Body of pancreas (tissue), 4 donors: Measurements from ENCODE around the gene WNT10A. TPM values are rescaled to one million over a fixed set of nuclear protein-coding genes. Genes with fewer than 3 reads are reported as not detected.

Experiments
- ATAC-seq: fragments of 150-250 bp; one replicate; pipeline ENCODE4 v1.9.1; 2016
- DNase-seq, 4 donors: peaks; one replicate each; pipeline ENCODE4 v3.0.0-alpha.2; 2019
- H3K27ac ChIP-seq, 4 donors: fragments of 200-600 bp; sonication (generic); 1 replicate in 3 of 4; 2 replicates in 1 of 4; pipeline versions ENCODE4 v1.5.1 to v1.6.1; 2016 to 2019; ENCODE audit warnings: mild to moderate bottlenecking in 1 of 4, mixed read lengths in 1 of 4, moderate library complexity in 1 of 4
- H3K27me3 ChIP-seq, 2 donors: fragments of 200-600 bp; sonication (generic); one replicate each; pipeline ENCODE4 v1.6.0; 2016; ENCODE audit warnings: mild to moderate bottlenecking in 1 of 2
- H3K36me3 ChIP-seq, 2 donors: fragments of 200-600 bp; sonication (generic); replicated peaks in 1 of 2; 2 replicates each; pipeline ENCODE4 v1.5.1; 2016; ENCODE audit warnings: low read depth in 2 of 2; ENCODE audit not compliant: insufficient read depth in 1 of 2
- H3K4me1 ChIP-seq: fragments of 200-600 bp; sonication (generic); one replicate; pipeline ENCODE4 v1.6.0; 2016
- H3K4me3 ChIP-seq, 2 donors: fragments of 200-600 bp; sonication (generic); 1 replicate in 1 of 2; 2 replicates in 1 of 2; pipeline ENCODE4 v1.5.1; 2016 to 2019
- H3K9me3 ChIP-seq, 3 donors: fragments of 200-600 bp; sonication (generic); 1 replicate in 2 of 3; 2 replicates in 1 of 3; pipeline ENCODE4 v1.5.1; 2016
- CTCF ChIP-seq, 7 experiments: fragments of 450-650 bp in 4 of 7; fragments of 200-600 bp in 3 of 7; sonication (generic) in 3 of 7; IDR thresholded peaks; one replicate each; pipeline ENCODE4 v1.5.1; 2016 to 2019; ENCODE audit warnings: antibody characterized with exemption in 7 of 7
- POLR2A ChIP-seq, 3 donors: fragments of 450-650 bp; IDR thresholded peaks; one replicate each; pipeline ENCODE4 v1.6.1; 2016; ENCODE audit warnings: antibody characterized with exemption in 3 of 3, mild to moderate bottlenecking in 2 of 3
- WGBS, 2 donors: methylation state at CpG; one replicate each; pipeline ENCODE4 v1.1.5; 2017; 5-methylcytosine and 5-hydroxymethylcytosine counted together
- intact Hi-C: fragments of 100-400 bp; cut with DNase I; formaldehyde crosslinking; loops from one replicate; pipeline ENCODE4 v1.15.1; 2023
- total RNA-seq, 2 donors: library from RNA; depleted of rRNA; stranded (reverse); fragments of >200 nt; gene quantifications; one replicate each; pipeline ENCODE4 v1.1.0, GENCODE V29; 2016

Gene WNT10A
- total RNA-seq, 2 donors from 2014 or later = 0.52 TPM; not detected in 1

DNA sequence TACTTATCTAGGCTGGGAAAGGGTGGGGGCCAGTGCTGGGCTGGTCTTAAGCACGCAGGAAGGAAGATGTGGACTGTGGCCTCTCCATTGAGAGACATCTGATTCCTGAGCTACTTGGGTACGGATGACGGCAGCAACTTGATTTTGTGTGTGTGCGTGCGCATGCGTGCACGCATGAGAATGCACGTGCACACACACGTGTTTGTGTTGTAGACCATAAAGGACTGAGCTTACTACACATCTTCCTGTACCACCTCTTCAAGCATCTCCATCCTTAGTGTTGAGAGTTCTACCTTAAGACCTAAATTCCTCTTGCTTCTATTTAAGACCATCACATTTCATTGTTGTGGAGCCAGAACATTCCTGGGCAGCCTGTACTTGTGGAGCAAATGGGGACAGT, 11.6 kb upstream of the WNT10A start:
- Histone ChIP-seq H3K36me3 (no peaks in the 10 kb centered on the region), H3K4me1 (peaks cover 21% of the 10 kb centered on the region), H3K27ac (no peak overlapping the region), H3K9me3 (no peaks in the 10 kb centered on the region), H3K4me3 (no peak overlapping the region), H3K27me3 (peaks cover 0 to 32% of the 10 kb centered on the region in 2 donors)
- 80 to 89% methylated on average over 9 of the region's 9 CpGs for WGBS, 2 donors
- ATAC-seq (no peak), DNase-seq (no peak)
- intact Hi-C loops = no loop called here
- TF ChIP-seq CTCF (IDR thresholded peaks at IDR 0.05) (no peak), POLR2A (IDR thresholded peaks at IDR 0.05) (no peak)

- DNase-seq (no peak), ATAC-seq (no peak)
- Histone ChIP-seq H3K36me3 (no peaks in the 10 kb centered on the region), H3K27ac (no peak overlapping the region), H3K9me3 (no peaks in the 10 kb centered on the region), H3K4me3 (no peak overlapping the region), H3K4me1 (peaks cover 21% of the 10 kb centered on the region), H3K27me3 (peaks cover 0 to 38% of the 10 kb centered on the region in 2 donors)
- TF ChIP-seq CTCF (IDR thresholded peaks at IDR 0.05) = no peak
- TF ChIP-seq POLR2A (IDR thresholded peaks at IDR 0.05) = no peak
- intact Hi-C loops = no loop called here
- 10 to 17% methylated on average over 6 to 18 of the region's 18 CpGs for WGBS, 2 donors
These were observed 9.7 kb upstream of the WNT10A start for GRCh38 chr2:218870984-218871344.

GRCh38 chr2:218871345-218872302, 9.0 kb upstream of the WNT10A start:
- DNase-seq (no peak), ATAC-seq (no peak)
- no peak overlapping the region for H3K4me3 ChIP-seq
- TF ChIP-seq POLR2A (IDR thresholded peaks at IDR 0.05) = no peak
- TF ChIP-seq CTCF (IDR thresholded peaks at IDR 0.05) = no peak
- H3K4me1 ChIP-seq = peaks cover 21% of the 10 kb centered on the region
- 1 to 10% methylated on average over 16 to 60 of the region's 60 CpGs for whole genome bisulfite sequencing, 2 donors
- H3K36me3 ChIP-seq = no peaks in the 10 kb centered on the region
- H3K27me3 ChIP-seq = peaks cover 0 to 38% of the 10 kb centered on the region in 2 donors
- H3K9me3 ChIP-seq = no peaks in the 10 kb centered on the region
- intact Hi-C loops = no loop called here
- H3K27ac ChIP-seq = no peak overlapping the region

DNA sequence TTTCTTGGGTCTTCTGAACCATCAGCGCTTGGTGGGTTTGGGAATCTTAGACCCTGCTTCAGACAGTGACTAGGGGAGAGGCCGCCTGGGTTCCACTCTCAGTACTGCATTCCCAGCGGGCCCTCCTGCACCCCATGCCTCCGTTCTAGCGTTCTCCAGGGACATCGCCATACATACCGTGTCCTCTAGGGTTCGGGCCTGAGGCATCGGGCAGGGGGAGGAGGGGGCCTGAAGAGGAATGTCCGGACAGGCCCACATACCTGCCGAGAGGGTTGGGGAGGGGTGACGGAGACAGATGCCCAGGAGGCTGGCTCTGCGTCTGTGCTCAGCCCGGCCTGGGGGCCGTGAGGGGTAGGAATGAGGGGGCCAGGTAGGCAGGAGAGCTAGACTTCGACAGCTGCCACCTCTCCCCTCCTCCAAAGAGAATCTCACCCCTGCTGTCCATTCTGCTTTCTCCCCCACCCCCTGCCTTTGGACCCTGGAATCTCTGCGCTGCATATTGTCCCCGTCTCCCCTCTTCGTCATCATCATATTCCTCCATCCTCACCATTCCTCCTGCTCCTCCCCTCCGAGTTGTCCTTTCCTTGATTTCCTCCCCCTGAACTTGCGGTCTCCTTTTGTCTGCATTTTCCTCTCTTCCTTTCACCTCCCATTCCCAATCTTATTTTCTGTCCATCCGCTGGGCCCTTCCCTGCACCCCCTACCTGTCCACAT, 7.8 kb upstream of the WNT10A start:
- Histone ChIP-seq H3K36me3 (no peaks in the 10 kb centered on the region), H3K4me1 (peaks cover 21% of the 10 kb centered on the region)

More for the DNA sequence above, 7.8 kb upstream of the WNT10A start:
- H3K4me3 ChIP-seq = no peak overlapping the region
- no peak overlapping the region for H3K27ac ChIP-seq
- ATAC-seq (no peak), DNase-seq (no peak)
- H3K27me3 ChIP-seq = peaks cover 0 to 38% of the 10 kb centered on the region in 2 donors
- intact Hi-C loops = no loop called here
- TF ChIP-seq CTCF (IDR thresholded peaks at IDR 0.05) (no peak), POLR2A (IDR thresholded peaks at IDR 0.05) (no peak)
- 10 to 15% methylated on average over 16 to 22 of the region's 22 CpGs for WGBS, 2 donors
- H3K9me3 ChIP-seq = no peaks in the 10 kb centered on the region
